CD4-positive, alpha-beta T cell (primary cell): Measurements from ENCODE around the gene AP2S1. TPM values are rescaled to one million over a fixed set of nuclear protein-coding genes. Genes with fewer than 3 reads are reported as not detected.
A peak's percentile ranks its signal among the peaks of the same experiment; 100 is the strongest.

ENCODE experiments used
- ATAC-seq: fragments of 200-7000 bp; cut with Tn5 transposase; one replicate; pipeline ENCODE4 v1.10.0; 2022; ENCODE audit warnings: mild to moderate bottlenecking; ENCODE audit not compliant: poor library complexity
- CTCF ChIA-PET: fragments of 350-600 bp; sonication (Branson Sonifier 250); formaldehyde crosslinking; loops from one replicate; lab custom pipeline; 2021; ENCODE audit warnings: antibody characterized with exemption, inconsistent platforms; lab: Charles Lee
- POLR2A ChIA-PET: fragments of 350-600 bp; sonication (Branson Sonifier 250); formaldehyde crosslinking; loops from one replicate; lab custom pipeline; 2021; ENCODE audit warnings: antibody characterized with exemption, inconsistent platforms; lab: Charles Lee
- DNase-seq, 14 experiments: peaks; one replicate each; pipeline ENCODE4 v3.0.0-alpha.2; 2013 to 2020; ENCODE audit warnings: mixed read lengths in 2 of 14
- H3K27ac ChIP-seq, 2 donors: one replicate each; pipeline versions ENCODE4 v1.5.1 to v1.7.0; 2013; ENCODE audit warnings: low read length in 2 of 2, low read depth in 1 of 2, mild to moderate bottlenecking in 1 of 2
- H3K27me3 ChIP-seq, 2 experiments: 1 replicate in 1 of 2; 2 replicates in 1 of 2; pipeline versions ENCODE4 v1.6.1 to v1.7.0; 2013; ENCODE audit warnings: low read length in 2 of 2, control low read depth in 1 of 2, mild to moderate bottlenecking in 1 of 2, moderate library complexity in 1 of 2; ENCODE audit not compliant: insufficient read depth in 2 of 2, control insufficient read depth in 1 of 2
- H3K36me3 ChIP-seq: one replicate; pipeline ENCODE4 v1.6.1; 2013; ENCODE audit warnings: low read length, control low read depth; ENCODE audit not compliant: insufficient read depth
- H3K4me1 ChIP-seq: one replicate; pipeline ENCODE4 v1.6.1; 2013; ENCODE audit warnings: low read length, control low read depth; ENCODE audit not compliant: insufficient read depth
- H3K4me3 ChIP-seq: one replicate; pipeline ENCODE4 v1.5.1; 2013; ENCODE audit warnings: mild to moderate bottlenecking, low read length, moderate library complexity
- H3K9me3 ChIP-seq, 2 experiments: 1 replicate in 1 of 2; 2 replicates in 1 of 2; pipeline versions ENCODE4 v1.6.1 to v1.7.0; 2013; ENCODE audit warnings: low read length in 2 of 2, mild to moderate bottlenecking in 2 of 2, control low read depth in 1 of 2, moderate library complexity in 1 of 2; ENCODE audit not compliant: control insufficient read depth in 1 of 2, insufficient read depth in 1 of 2
- H3K27ac Mint-ChIP-seq: one replicate; pipeline ENCODE4 v1.8.0; 2020; ENCODE audit warnings: mixed read lengths
- H3K27me3 Mint-ChIP-seq: one replicate; pipeline ENCODE4 v1.8.0; 2021; ENCODE audit warnings: mixed read lengths
- H3K36me3 Mint-ChIP-seq: one replicate; pipeline ENCODE4 v1.8.0; 2021; ENCODE audit warnings: low read depth, mixed read lengths
- H3K4me1 Mint-ChIP-seq: one replicate; pipeline ENCODE4 v1.8.0; 2021; ENCODE audit warnings: low read depth, mixed read lengths
- H3K4me3 Mint-ChIP-seq: one replicate; pipeline ENCODE4 v1.8.0; 2020; ENCODE audit warnings: mild to moderate bottlenecking, mixed read lengths
- H3K9me3 Mint-ChIP-seq: one replicate; pipeline ENCODE4 v1.8.0; 2020; ENCODE audit warnings: mixed read lengths
- intact Hi-C, 2 experiments: fragments of 100-400 bp; cut with DNase I in 1 of 2; cut with micrococcal nuclease in 1 of 2; formaldehyde crosslinking; loops; one replicate each; pipeline versions ENCODE4 v1.15.1 to v1.9.0; 2023 to 2025; cut with DNase I, micrococcal nuclease
- total RNA-seq, 174 experiments: library from RNA in 2 of 174; stranded (reverse) in 2 of 174; gene quantifications; one replicate each; pipeline ENCODE4 v1.2.3 and lab custom pipeline; 2021 to 2026
- TF ChIP-seq, protein P1 (sequence below): fragments of 200-600 bp; IDR thresholded peaks from one replicate; pipeline ENCODE4 v1.8.0; 2022; ENCODE audit warnings: antibody characterized with exemption, mild to moderate bottlenecking

The AP2S1 gene
- total RNA-seq, 2 experiments from 2014 or later, result 24.5 to 26.9 TPM

DNA sequence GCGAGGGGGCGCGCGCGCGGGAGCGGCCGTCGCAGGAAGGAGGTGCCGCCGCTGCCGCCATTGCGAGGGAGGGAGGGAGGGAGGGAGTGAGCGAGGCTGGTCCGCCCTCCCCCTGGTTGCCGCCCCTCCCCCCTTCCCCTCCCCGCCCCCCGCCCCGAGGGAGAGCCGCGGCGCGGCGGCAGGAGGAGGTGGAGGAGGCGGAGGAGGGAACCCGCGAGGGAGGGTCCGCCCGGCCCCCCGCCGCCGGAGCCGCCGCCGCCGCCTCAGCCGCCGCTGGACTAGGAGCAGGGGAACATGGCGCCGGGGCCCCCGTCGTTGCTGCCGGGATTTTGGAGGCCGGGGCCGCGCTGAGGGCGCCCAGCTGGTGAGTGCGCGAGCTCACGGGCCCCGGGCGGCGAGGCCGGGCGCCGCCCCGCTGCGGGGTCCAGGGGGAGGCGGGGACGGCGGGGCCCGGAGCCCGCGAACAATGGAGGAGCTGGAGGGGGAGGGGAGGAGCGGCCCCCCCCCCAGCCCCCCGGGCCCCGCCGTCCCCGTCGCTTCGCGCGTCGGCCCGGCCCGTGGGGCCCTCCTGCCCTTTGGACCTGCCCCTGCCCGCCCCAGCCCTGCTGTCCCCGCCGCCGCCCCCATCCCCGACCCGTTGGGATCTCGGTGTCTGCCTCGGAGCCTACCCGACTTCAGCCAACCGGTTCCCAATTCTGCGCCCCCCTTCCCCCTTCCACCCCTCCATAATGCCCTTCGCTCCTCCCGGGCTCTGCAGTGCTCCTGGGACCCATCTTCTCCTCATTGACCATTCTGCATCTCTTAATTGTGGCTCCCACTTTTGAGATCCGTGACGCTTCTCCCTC is 10.4 kb upstream of the AP2S1 start, which contains the start of gene ARHGAP35:
Gene ARHGAP35, plus strand, starts transcription at position 152 of the 845 bp plus-strand sequence. CDS start 57,679 bp downstream, outside the sequence.
- Histone ChIP-seq H3K4me1 (peaks cover 47% of the 10 kb centered on the region), H3K9me3 (no peaks in the 10 kb centered on the region), H3K27ac (peak within 1 kb of the TSS; percentile 77 to 91), H3K4me3 (peak within 1 kb of the TSS; percentile 62), H3K27me3 (no peaks in the 10 kb centered on the region), H3K36me3 (no peaks in the 10 kb centered on the region)
- TF ChIP-seq, protein P1, sequence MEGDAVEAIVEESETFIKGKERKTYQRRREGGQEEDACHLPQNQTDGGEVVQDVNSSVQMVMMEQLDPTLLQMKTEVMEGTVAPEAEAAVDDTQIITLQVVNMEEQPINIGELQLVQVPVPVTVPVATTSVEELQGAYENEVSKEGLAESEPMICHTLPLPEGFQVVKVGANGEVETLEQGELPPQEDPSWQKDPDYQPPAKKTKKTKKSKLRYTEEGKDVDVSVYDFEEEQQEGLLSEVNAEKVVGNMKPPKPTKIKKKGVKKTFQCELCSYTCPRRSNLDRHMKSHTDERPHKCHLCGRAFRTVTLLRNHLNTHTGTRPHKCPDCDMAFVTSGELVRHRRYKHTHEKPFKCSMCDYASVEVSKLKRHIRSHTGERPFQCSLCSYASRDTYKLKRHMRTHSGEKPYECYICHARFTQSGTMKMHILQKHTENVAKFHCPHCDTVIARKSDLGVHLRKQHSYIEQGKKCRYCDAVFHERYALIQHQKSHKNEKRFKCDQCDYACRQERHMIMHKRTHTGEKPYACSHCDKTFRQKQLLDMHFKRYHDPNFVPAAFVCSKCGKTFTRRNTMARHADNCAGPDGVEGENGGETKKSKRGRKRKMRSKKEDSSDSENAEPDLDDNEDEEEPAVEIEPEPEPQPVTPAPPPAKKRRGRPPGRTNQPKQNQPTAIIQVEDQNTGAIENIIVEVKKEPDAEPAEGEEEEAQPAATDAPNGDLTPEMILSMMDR, result no peak
- DNase-seq (peak in 12 of 14 experiments; percentile 39 to 93 (median 79)), ATAC-seq (peak; percentile 37)
- POLR2A ChIA-PET, result interaction anchor here (1.0 to 2.4 kb wide), 9 partner anchors 11 to 260 kb away, joined by 3 to 9 read pairs (median 5); partner anchors contain the start of genes AP2S1, CALM3, PRKD2 and ZC3H4
- Mint-ChIP-seq H3K27ac (peak within 1 kb of the TSS; percentile 84), H3K4me3 (peak within 1 kb of the TSS; percentile 95), H3K36me3 (peaks cover 3% of the 10 kb centered on the region), H3K4me1 (peaks cover 13% of the 10 kb centered on the region), H3K9me3 (no peaks in the 10 kb centered on the region), H3K27me3 (no peaks in the 10 kb centered on the region)
- CTCF ChIA-PET, result interaction anchor here (0.9 kb wide), 1 partner anchor 130 kb away, joined by 3 read pairs; no protein-coding TSS in a partner anchor
- intact Hi-C loops, result loop anchor here (5.0 to 10.0 kb wide), 3 partner anchors 54 to 396 kb away; partner anchors contain the start of gene CCDC9 (in 1 of the 2)

DNA sequence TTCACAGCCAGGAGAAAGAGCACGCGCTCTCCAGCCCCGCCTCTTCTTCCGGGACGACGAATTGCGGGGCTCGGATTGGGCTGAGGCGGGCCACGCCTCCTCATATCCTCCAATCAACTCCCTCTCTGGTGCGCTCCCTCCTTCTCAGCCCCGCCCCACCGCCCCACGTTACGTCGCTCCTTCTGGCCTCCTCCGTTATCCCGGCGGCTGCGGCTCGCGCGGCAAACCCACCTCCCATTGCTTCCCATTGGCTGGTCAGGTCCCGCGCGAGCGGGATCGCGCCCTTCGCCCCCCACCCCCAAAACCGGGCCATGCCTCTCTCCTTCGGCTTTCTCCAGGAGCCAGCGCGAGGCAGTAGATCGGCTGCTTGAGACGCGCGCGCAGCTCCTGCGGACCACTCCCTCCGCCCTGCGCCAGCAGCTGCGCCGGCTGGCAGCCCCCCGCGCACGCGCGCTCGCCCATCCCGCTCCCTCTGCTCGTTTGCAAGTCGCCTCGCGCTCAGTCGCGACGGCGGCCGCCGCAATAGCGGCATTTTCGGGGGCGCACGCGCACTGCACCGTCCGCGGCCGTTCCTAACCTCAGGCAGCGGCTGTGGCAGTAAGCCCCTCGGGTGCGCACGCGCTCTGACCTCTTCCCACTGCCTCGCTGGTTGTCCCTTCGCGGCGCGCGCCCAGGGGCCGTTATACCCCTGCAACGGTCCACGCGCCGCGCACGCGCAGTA is 9.6 kb upstream of the AP2S1 start:
- TF ChIP-seq, protein P1, result no peak
- Histone ChIP-seq H3K9me3 (no peaks in the 10 kb centered on the region), H3K4me3 (peak overlapping the region; percentile 62), H3K36me3 (no peaks in the 10 kb centered on the region), H3K4me1 (peaks cover 49% of the 10 kb centered on the region), H3K27me3 (no peaks in the 10 kb centered on the region), H3K27ac (peak overlapping the region; percentile 77 to 91)
- POLR2A ChIA-PET, result interaction anchor here (0.9 to 2.4 kb wide), 9 partner anchors 10 to 260 kb away, joined by 3 to 9 read pairs (median 4); partner anchors contain the start of genes AP2S1, CALM3, PRKD2 and ZC3H4
- intact Hi-C loops, result loop anchor here (5.0 to 10.0 kb wide), 3 partner anchors 55 to 397 kb away; partner anchors contain the start of gene CCDC9 (in 1 of the 2)
- peaks cover 16% of the 10 kb centered on the region for H3K4me1 Mint-ChIP-seq
- H3K27me3 Mint-ChIP-seq, result no peaks in the 10 kb centered on the region
- H3K27ac Mint-ChIP-seq, result peak overlapping the region; percentile 84
- H3K4me3 Mint-ChIP-seq, result peak overlapping the region; percentile 95
- peaks cover 3% of the 10 kb centered on the region for H3K36me3 Mint-ChIP-seq
- CTCF ChIA-PET, result interaction anchor here (0.9 kb wide), 1 partner anchor 131 kb away, joined by 3 read pairs; no protein-coding TSS in a partner anchor
- ATAC-seq (peak; percentile 77), DNase-seq (peak; percentile 86 to 98 (median 92))
- no peaks in the 10 kb centered on the region for H3K9me3 Mint-ChIP-seq
